Esophagus squamous epithelium (tissue), 5 donors: ENCODE results near the gene MRGPRF. TPM values are rescaled to one million over a fixed set of nuclear protein-coding genes. Genes with fewer than 3 reads are reported as not detected.

Experiments used
- DNase-seq: peaks from one replicate; lab custom pipeline; 2025; lab: John Stamatoyannopoulos, UW
- H3K27ac ChIP-seq, 4 donors: fragments of 200-600 bp; sonication (generic); one replicate each; pipeline ENCODE4 v1.5.1; 2016 to 2019; ENCODE audit warnings: mild to moderate bottlenecking in 1 of 4
- H3K27me3 ChIP-seq, 4 donors: fragments of 200-600 bp; sonication (generic); 1 replicate in 3 of 4; 2 replicates in 1 of 4; pipeline versions ENCODE4 v1.5.1 to v1.6.0; 2017 to 2021; ENCODE audit warnings: antibody characterized with exemption in 1 of 4
- H3K36me3 ChIP-seq, 3 donors: fragments of 200-600 bp; sonication (generic); one replicate each; pipeline ENCODE4 v1.5.1; 2016 to 2019
- H3K4me1 ChIP-seq, 3 donors: fragments of 200-600 bp; sonication (generic); one replicate each; pipeline ENCODE4 v1.5.1; 2017 to 2019
- H3K4me3 ChIP-seq, 4 donors: fragments of 200-600 bp; sonication (generic); 1 replicate in 3 of 4; 2 replicates in 1 of 4; pipeline ENCODE4 v1.5.1; 2016 to 2019; ENCODE audit warnings: mild to moderate bottlenecking in 2 of 4, moderate library complexity in 1 of 4
- H3K9me3 ChIP-seq, 3 donors: fragments of 200-600 bp; sonication (generic); one replicate each; pipeline ENCODE4 v1.5.1; 2016 to 2019
- CTCF ChIP-seq, 6 experiments: fragments of 450-650 bp in 4 of 6; fragments of 200-600 bp in 2 of 6; sonication (generic) in 2 of 6; IDR thresholded peaks; one replicate each; pipeline ENCODE4 v1.5.1; 2016 to 2019; ENCODE audit warnings: antibody characterized with exemption in 6 of 6, mild to moderate bottlenecking in 4 of 6, moderate library complexity in 4 of 6
- POLR2A ChIP-seq, 4 donors: fragments of 450-650 bp; IDR thresholded peaks; one replicate each; pipeline ENCODE4 v1.6.1; 2017; ENCODE audit warnings: antibody characterized with exemption in 4 of 4, mild to moderate bottlenecking in 4 of 4, moderate library complexity in 3 of 4
- WGBS, 2 donors: methylation state at CpG; one replicate each; pipeline ENCODE4 v1.1.5; 2018; 5-methylcytosine and 5-hydroxymethylcytosine counted together
- intact Hi-C: fragments of 100-400 bp; cut with DNase I; formaldehyde crosslinking; loops from one replicate; pipeline ENCODE4 v1.15.0; 2022
- total RNA-seq, 4 donors: library from RNA; depleted of rRNA; stranded (reverse); fragments of >200 nt; gene quantifications; one replicate each; pipeline ENCODE4 v1.1.0, GENCODE V29; 2016
- donor health status: DM: yes; HTN: yes; CAD: no.

Gene MRGPRF
- total RNA-seq, 4 donors from 2014 or later, result 1.3 to 14.3 (median 6.1) TPM

- Histone ChIP-seq H3K27me3 (no peaks in the 10 kb centered on the region), H3K4me1 (no peaks in the 10 kb centered on the region), H3K4me3 (no peak overlapping the region), H3K36me3 (no peaks in the 10 kb centered on the region), H3K27ac (no peak overlapping the region), H3K9me3 (no peaks in the 10 kb centered on the region)
- no peak for DNase-seq
- TF ChIP-seq CTCF (IDR thresholded peaks at IDR 0.05) (no peak), POLR2A (IDR thresholded peaks at IDR 0.05) (no peak)
- intact Hi-C loops, result no loop called here
- 74 to 78% methylated on average over 16 of the region's 16 CpGs for WGBS, 2 donors
Measured at GRCh38 chr11:68962527-68963250, 50.4 kb downstream of the MRGPRF start.

- peaks cover 0 to 4% (median 0%) of the 10 kb centered on the region in 4 donors for H3K27me3 ChIP-seq
- H3K4me3 ChIP-seq, result no peak overlapping the region
- no peak for DNase-seq
- no peak for TF ChIP-seq CTCF (IDR thresholded peaks at IDR 0.05)
- no peak for TF ChIP-seq POLR2A (IDR thresholded peaks at IDR 0.05)
- H3K9me3 ChIP-seq, result no peaks in the 10 kb centered on the region
- WGBS, 2 donors, result 72 to 73% methylated on average over 7 to 8 of the region's 8 CpGs
- intact Hi-C loops, result no loop called here
- no peak overlapping the region for H3K27ac ChIP-seq
- H3K4me1 ChIP-seq, result peaks cover 0 to 6% (median 0%) of the 10 kb centered on the region in 3 donors
- no peaks in the 10 kb centered on the region for H3K36me3 ChIP-seq
Measured at GRCh38 chr11:68961245-68961644, 51.8 kb downstream of the MRGPRF start.

- peaks cover 0 to 4% (median 0%) of the 10 kb centered on the region in 4 donors for H3K27me3 ChIP-seq
- no peak overlapping the region for H3K27ac ChIP-seq
- H3K36me3 ChIP-seq, result no peaks in the 10 kb centered on the region
- no peak overlapping the region for H3K4me3 ChIP-seq
- no peak for DNase-seq
- WGBS, 2 donors, result 50 to 64% methylated on average over 3 to 8 of the region's 25 CpGs
- H3K4me1 ChIP-seq, result peaks cover 2 to 12% (median 3%) of the 10 kb centered on the region in 3 donors
- TF ChIP-seq CTCF (IDR thresholded peaks at IDR 0.05), result no peak
- intact Hi-C loops, result no loop called here
- no peaks in the 10 kb centered on the region for H3K9me3 ChIP-seq
Measured at GRCh38 chr11:68960294-68961071, 52.6 kb downstream of the MRGPRF start.

- Histone ChIP-seq H3K27ac (no peak overlapping the region), H3K9me3 (no peaks in the 10 kb centered on the region), H3K36me3 (no peaks in the 10 kb centered on the region), H3K4me3 (no peak overlapping the region), H3K27me3 (peaks cover 0 to 4% (median 0%) of the 10 kb centered on the region in 4 donors), H3K4me1 (peaks cover 9 to 20% (median 10%) of the 10 kb centered on the region in 3 donors)
- TF ChIP-seq POLR2A (IDR thresholded peaks at IDR 0.05) (no peak), CTCF (IDR thresholded peaks at IDR 0.05) (no peak)
- 87 to 90% methylated on average over 22 to 27 of the region's 31 CpGs for WGBS, 2 donors
- intact Hi-C loops, result no loop called here
- DNase-seq, result no peak
Measured at GRCh38 chr11:68959465-68960293, 53.4 kb downstream of the MRGPRF start.
